Smooth muscle cell (in vitro differentiated cells): ENCODE results near the gene CYTH1. TPM values are rescaled to one million over a fixed set of nuclear protein-coding genes. Genes with fewer than 3 reads are reported as not detected.

Source experiments
- DNase-seq: peaks from one replicate; lab custom pipeline; 2025; ENCODE audit not compliant: unreplicated experiment; lab: John Stamatoyannopoulos, UW
- H2AFZ ChIP-seq: fragments of 200-600 bp; sonication (generic); 2 replicates; pipeline ENCODE4 v1.6.0; 2016; ENCODE audit warnings: antibody characterized with exemption, low read depth, mild to moderate bottlenecking
- H3F3A ChIP-seq: fragments of 200-600 bp; sonication (generic); 2 replicates; pipeline ENCODE4 v1.6.0; 2017; ENCODE audit warnings: antibody characterized with exemption, low read depth
- H3K27ac ChIP-seq: fragments of 200-600 bp; sonication (generic); 2 replicates; pipeline ENCODE4 v1.5.1; 2016; ENCODE audit warnings: low read depth, mild to moderate bottlenecking
- H3K27me3 ChIP-seq: fragments of 200-600 bp; sonication (generic); 2 replicates; pipeline ENCODE4 v1.6.1; 2016; ENCODE audit warnings: low read depth, mild to moderate bottlenecking
- H3K36me3 ChIP-seq: fragments of 200-600 bp; sonication (generic); 2 replicates; pipeline ENCODE4 v1.5.1; 2016; ENCODE audit warnings: low read depth
- H3K4me1 ChIP-seq: fragments of 200-600 bp; sonication (generic); 2 replicates; pipeline ENCODE4 v1.5.1; 2016; ENCODE audit warnings: low read depth
- H3K4me2 ChIP-seq: fragments of 200-600 bp; sonication (generic); 2 replicates; pipeline ENCODE4 v1.6.0; 2016; ENCODE audit warnings: mild to moderate bottlenecking
- H3K4me3 ChIP-seq: fragments of 200-600 bp; sonication (generic); 2 replicates; pipeline ENCODE4 v1.5.1; 2016; ENCODE audit warnings: mild to moderate bottlenecking
- H3K79me2 ChIP-seq: fragments of 200-600 bp; sonication (generic); 2 replicates; pipeline ENCODE4 v1.6.0; 2016; ENCODE audit warnings: low read depth, mild to moderate bottlenecking
- H3K9ac ChIP-seq: fragments of 200-600 bp; sonication (generic); 2 replicates; pipeline ENCODE4 v1.6.0; 2016; ENCODE audit warnings: low read depth
- H3K9me3 ChIP-seq: fragments of 200-600 bp; sonication (generic); replicated peaks from 2 replicates; pipeline ENCODE4 v1.5.1; 2016; ENCODE audit warnings: low read depth
- H4K20me1 ChIP-seq: fragments of 200-600 bp; sonication (generic); 2 replicates; pipeline ENCODE4 v1.6.0; 2016; ENCODE audit warnings: low read depth
- WGBS: methylation state at CpG from one replicate; pipeline ENCODE4 v1.1.7; 2016; ENCODE audit warnings: low lambda C conversion rate; 5-methylcytosine and 5-hydroxymethylcytosine counted together
- polyA plus RNA-seq: library from polyadenylated mRNA; unstranded; fragments of >200 nt; fragmentation: Nextera tagmentation; extraction: Ambion mirVana; gene quantifications from 2 replicates; pipeline ENCODE4 v1.2.1, GENCODE V29; 2016
- total RNA-seq: library from RNA; depleted of rRNA; stranded (reverse); fragments of >200 nt; gene quantifications from 2 replicates; pipeline ENCODE4 v1.2.3, GENCODE V29; 2014
- TF ChIP-seq, protein P1 (sequence below): fragments of 200-600 bp; sonication (generic); IDR thresholded peaks from 2 replicates; pipeline ENCODE4 v1.5.1; 2017; ENCODE audit warnings: borderline replicate concordance, mild to moderate bottlenecking, antibody characterized with exemption; ENCODE audit not compliant: insufficient read depth, poor library complexity, severe bottlenecking

Gene CYTH1
- total and polyA plus RNA-seq, 2 experiments from 2014 or later, result 14.1 to 19.3 TPM

DNA sequence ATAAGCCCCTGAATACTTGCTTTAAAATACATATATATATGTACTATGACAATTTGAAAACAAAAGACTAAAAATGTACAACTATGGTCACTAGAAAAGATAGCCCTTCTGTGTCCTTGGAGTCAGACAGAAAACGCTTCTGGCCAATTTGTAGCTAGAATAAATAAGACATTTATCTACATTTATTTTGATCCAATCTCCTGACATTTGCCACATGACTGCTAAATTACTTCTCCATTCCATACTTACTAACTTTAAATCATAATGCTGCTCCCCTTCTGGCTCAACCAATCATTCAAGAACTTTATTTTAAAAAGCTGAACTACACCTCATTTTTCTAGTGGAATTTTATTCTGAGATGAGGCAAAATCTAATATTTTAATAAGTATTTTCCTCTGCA is 65.8 kb downstream of the CYTH1 start:
- H3K9ac ChIP-seq, result no peak overlapping the region
- H3K4me1 ChIP-seq, result peaks cover 15% of the 10 kb centered on the region
- WGBS, result 100% methylated on average over 1 of the region's 1 CpG
- peaks cover 86% of the 10 kb centered on the region for H3K79me2 ChIP-seq
- no peak overlapping the region for H2AFZ ChIP-seq
- H3K27me3 ChIP-seq, result no peaks in the 10 kb centered on the region
- H3K27ac ChIP-seq, result no peak overlapping the region
- H3K4me2 ChIP-seq, result no peak overlapping the region
- H3K9me3 ChIP-seq, result no peaks in the 10 kb centered on the region
- H4K20me1 ChIP-seq, result peaks cover 91% of the 10 kb centered on the region
- TF ChIP-seq, protein P1, sequence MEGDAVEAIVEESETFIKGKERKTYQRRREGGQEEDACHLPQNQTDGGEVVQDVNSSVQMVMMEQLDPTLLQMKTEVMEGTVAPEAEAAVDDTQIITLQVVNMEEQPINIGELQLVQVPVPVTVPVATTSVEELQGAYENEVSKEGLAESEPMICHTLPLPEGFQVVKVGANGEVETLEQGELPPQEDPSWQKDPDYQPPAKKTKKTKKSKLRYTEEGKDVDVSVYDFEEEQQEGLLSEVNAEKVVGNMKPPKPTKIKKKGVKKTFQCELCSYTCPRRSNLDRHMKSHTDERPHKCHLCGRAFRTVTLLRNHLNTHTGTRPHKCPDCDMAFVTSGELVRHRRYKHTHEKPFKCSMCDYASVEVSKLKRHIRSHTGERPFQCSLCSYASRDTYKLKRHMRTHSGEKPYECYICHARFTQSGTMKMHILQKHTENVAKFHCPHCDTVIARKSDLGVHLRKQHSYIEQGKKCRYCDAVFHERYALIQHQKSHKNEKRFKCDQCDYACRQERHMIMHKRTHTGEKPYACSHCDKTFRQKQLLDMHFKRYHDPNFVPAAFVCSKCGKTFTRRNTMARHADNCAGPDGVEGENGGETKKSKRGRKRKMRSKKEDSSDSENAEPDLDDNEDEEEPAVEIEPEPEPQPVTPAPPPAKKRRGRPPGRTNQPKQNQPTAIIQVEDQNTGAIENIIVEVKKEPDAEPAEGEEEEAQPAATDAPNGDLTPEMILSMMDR, result no peak
- no peak overlapping the region for H3K4me3 ChIP-seq
- H3K36me3 ChIP-seq, result no peaks in the 10 kb centered on the region
- DNase-seq, result no peak
- no peaks in the 10 kb centered on the region for H3F3A ChIP-seq

- no peak overlapping the region for H3K4me2 ChIP-seq
- no peaks in the 10 kb centered on the region for H3K36me3 ChIP-seq
- no peak overlapping the region for H3K4me3 ChIP-seq
- H3K9me3 ChIP-seq, result no peaks in the 10 kb centered on the region
- peaks cover 85% of the 10 kb centered on the region for H3K79me2 ChIP-seq
- H3K27ac ChIP-seq, result no peak overlapping the region
- TF ChIP-seq, protein P1, result no peak
- peaks cover 88% of the 10 kb centered on the region for H4K20me1 ChIP-seq
- no peak overlapping the region for H3K9ac ChIP-seq
- H3K27me3 ChIP-seq, result no peaks in the 10 kb centered on the region
- H3F3A ChIP-seq, result no peaks in the 10 kb centered on the region
- no peak for DNase-seq
- 96% methylated on average over 1 of the region's 1 CpG for WGBS
- H2AFZ ChIP-seq, result no peak overlapping the region
- peaks cover 15% of the 10 kb centered on the region for H3K4me1 ChIP-seq
Measured at GRCh38 chr17:78715876-78716275, 66.2 kb downstream of the CYTH1 start.

GRCh38 chr17:78715000-78715771 is 66.9 kb downstream of the CYTH1 start:
- Histone ChIP-seq H3K36me3 (no peaks in the 10 kb centered on the region), H3K79me2 (peaks cover 87% of the 10 kb centered on the region), H3K4me3 (no peak overlapping the region), H3K27me3 (no peaks in the 10 kb centered on the region), H3K9ac (no peak overlapping the region), H3K4me2 (no peak overlapping the region), H2AFZ (no peak overlapping the region), H3K9me3 (no peaks in the 10 kb centered on the region), H3F3A (no peaks in the 10 kb centered on the region), H3K27ac (no peak overlapping the region), H3K4me1 (peaks cover 15% of the 10 kb centered on the region), H4K20me1 (peaks cover 86% of the 10 kb centered on the region)
- DNase-seq, result no peak
- WGBS, result 90% methylated on average over 14 of the region's 14 CpGs
- TF ChIP-seq, protein P1, result no peak

GRCh38 chr17:78714534-78714933 is 67.5 kb downstream of the CYTH1 start:
- Histone ChIP-seq H3K4me1 (peaks cover 15% of the 10 kb centered on the region), H4K20me1 (peaks cover 79% of the 10 kb centered on the region), H3K4me3 (no peak overlapping the region), H3K9ac (no peak overlapping the region), H3K27me3 (no peaks in the 10 kb centered on the region), H3K27ac (no peak overlapping the region), H3K79me2 (peaks cover 83% of the 10 kb centered on the region), H2AFZ (no peak overlapping the region), H3F3A (no peaks in the 10 kb centered on the region), H3K4me2 (no peak overlapping the region), H3K36me3 (no peaks in the 10 kb centered on the region), H3K9me3 (no peaks in the 10 kb centered on the region)
- DNase-seq, result no peak
- TF ChIP-seq, protein P1, result no peak
- WGBS, result 96% methylated on average over 4 of the region's 4 CpGs
